Liver (tissue), 9 donors: ENCODE data around the gene ECI2. TPM values are rescaled to one million over a fixed set of nuclear protein-coding genes. Genes with fewer than 3 reads are reported as not detected.

ENCODE experiments used
- DNase-seq: peaks from one replicate; pipeline ENCODE4 v3.0.0-alpha.2; 2017; ENCODE audit warnings: low spot score
- H3K27ac ChIP-seq, 2 donors: one replicate each; pipeline ENCODE4 v1.7.0; 2013; ENCODE audit warnings: inconsistent platforms in 2 of 2, low read length in 2 of 2, control low read depth in 1 of 2, low read depth in 1 of 2, mild to moderate bottlenecking in 1 of 2
- H3K27me3 ChIP-seq, 4 donors: one replicate each; pipeline versions ENCODE4 v1.6.1 to v1.7.0; 2013; ENCODE audit warnings: low read length in 3 of 4, inconsistent platforms in 1 of 4, mild to moderate bottlenecking in 1 of 4, moderate library complexity in 1 of 4; ENCODE audit not compliant: control insufficient read depth in 4 of 4, insufficient read depth in 4 of 4
- H3K36me3 ChIP-seq, 4 donors: one replicate each; pipeline versions ENCODE4 v1.6.1 to v1.7.0; 2013; ENCODE audit warnings: low read length in 3 of 4, mild to moderate bottlenecking in 3 of 4, low read depth in 1 of 4, moderate library complexity in 1 of 4; ENCODE audit not compliant: control insufficient read depth in 4 of 4, insufficient read depth in 3 of 4
- H3K4me1 ChIP-seq, 4 donors: one replicate each; pipeline versions ENCODE4 v1.6.1 to v1.7.0; 2013; ENCODE audit warnings: low read length in 3 of 4, mild to moderate bottlenecking in 3 of 4, moderate library complexity in 1 of 4; ENCODE audit not compliant: control insufficient read depth in 4 of 4, insufficient read depth in 4 of 4
- H3K4me3 ChIP-seq, 3 donors: one replicate each; pipeline versions ENCODE4 v1.6.1 to v1.7.0; 2013; ENCODE audit warnings: low read length in 3 of 3, control low read depth in 1 of 3, low read depth in 1 of 3, mild to moderate bottlenecking in 1 of 3
- H3K9ac ChIP-seq, 2 donors: one replicate each; pipeline ENCODE4 v1.7.0; 2013; ENCODE audit warnings: low read length in 2 of 2, mild to moderate bottlenecking in 2 of 2, moderate library complexity in 2 of 2, control low read depth in 1 of 2, low read depth in 1 of 2
- H3K9me3 ChIP-seq, 4 donors: one replicate each; pipeline versions ENCODE4 v1.6.1 to v1.7.0; 2013; ENCODE audit warnings: low read length in 3 of 4; ENCODE audit not compliant: control insufficient read depth in 4 of 4
- ATF3 ChIP-seq: IDR thresholded peaks from 2 replicates; pipeline ENCODE4 v1.6.1; 2016; ENCODE audit warnings: antibody characterized with exemption
- CTCF ChIP-seq: fragments of 150-350 bp; IDR thresholded peaks from 2 replicates; pipeline ENCODE4 v1.5.1; 2017; ENCODE audit warnings: improper control_type of control experiment, low read depth, low read length; ENCODE audit not compliant: missing input control
- EGR1 ChIP-seq, 2 donors: IDR thresholded peaks; 2 replicates each; pipeline ENCODE4 v1.6.1; 2016 to 2018; ENCODE audit warnings: antibody characterized with exemption in 2 of 2, low read depth in 2 of 2
- FOXA1 ChIP-seq: IDR thresholded peaks from 2 replicates; pipeline ENCODE4 v1.6.1; 2016; ENCODE audit warnings: antibody characterized with exemption
- GABPA ChIP-seq, 2 donors: IDR thresholded peaks in 1 of 2; conservative IDR thresholded peaks in 1 of 2; 2 replicates each; pipeline ENCODE4 v1.6.1; 2016; ENCODE audit warnings: antibody characterized with exemption in 2 of 2, mild to moderate bottlenecking in 1 of 2, moderate library complexity in 1 of 2
- HNF4A ChIP-seq, 2 donors: conservative IDR thresholded peaks; 2 replicates each; pipeline ENCODE4 v1.6.1; 2016; ENCODE audit warnings: antibody characterized with exemption in 2 of 2, mild to moderate bottlenecking in 2 of 2
- HNF4G ChIP-seq: IDR thresholded peaks from 2 replicates; pipeline ENCODE4 v1.6.1; 2016; ENCODE audit warnings: antibody characterized with exemption
- JUND ChIP-seq, 2 donors: IDR thresholded peaks; 2 replicates each; pipeline ENCODE4 v1.6.1; 2016; ENCODE audit warnings: antibody characterized with exemption in 2 of 2
- MAX ChIP-seq: IDR thresholded peaks from 2 replicates; pipeline ENCODE4 v1.6.1; 2016; ENCODE audit warnings: antibody characterized with exemption
- NR2F2 ChIP-seq: IDR thresholded peaks from 2 replicates; pipeline ENCODE4 v1.6.1; 2016; ENCODE audit warnings: antibody characterized with exemption
- RAD21 ChIP-seq, 2 donors: IDR thresholded peaks; 2 replicates each; pipeline ENCODE4 v1.6.1; 2016; ENCODE audit warnings: antibody characterized with exemption in 2 of 2, mild to moderate bottlenecking in 2 of 2
- RXRA ChIP-seq, 2 donors: IDR thresholded peaks; 2 replicates each; pipeline ENCODE4 v1.6.1; 2017 to 2018; ENCODE audit warnings: antibody characterized with exemption in 2 of 2, mild to moderate bottlenecking in 1 of 2
- SP1 ChIP-seq: IDR thresholded peaks from 2 replicates; pipeline ENCODE4 v1.6.1; 2018; ENCODE audit warnings: antibody characterized with exemption, mild to moderate bottlenecking
- TAF1 ChIP-seq: conservative IDR thresholded peaks from 2 replicates; pipeline ENCODE4 v1.6.1; 2016; ENCODE audit warnings: antibody characterized with exemption, mild to moderate bottlenecking
- YY1 ChIP-seq: IDR thresholded peaks from 2 replicates; pipeline ENCODE4 v1.6.1; 2016; ENCODE audit warnings: antibody characterized with exemption, mild to moderate bottlenecking
- ZBTB33 ChIP-seq: IDR thresholded peaks from 2 replicates; pipeline ENCODE4 v1.6.1; 2016; ENCODE audit warnings: antibody characterized with exemption
- WGBS: extraction: QIAGEN DNeasy Blood & Tissue Kit; methylation state at CpG from one replicate; pipeline ENCODE4 v1.1.7; 2013; 5-methylcytosine and 5-hydroxymethylcytosine counted together
- polyA plus RNA-seq, 2 donors: library from polyadenylated mRNA; stranded (reverse) in 1 of 2; unstranded in 1 of 2; fragments of 200-250 nt in 1 of 2; fragments of >200 nt in 1 of 2; fragmentation: Nextera tagmentation in 1 of 2; extraction: Ambion mirVana in 1 of 2; gene quantifications; one replicate each; pipeline versions ENCODE4 v1.2.1 to v1.2.3, GENCODE V29; 2013 to 2015
- total RNA-seq, 2 donors: library from RNA; depleted of rRNA; stranded (reverse); fragments of >200 nt; gene quantifications; one replicate each; pipeline ENCODE4 v1.2.3, GENCODE V29; 2014
- donor health status: healthy.
- donor health status: healthy.
- donor health status: healthy.
- donor health status: healthy.
- donor health status: healthy.

Gene ECI2
- total and polyA plus RNA-seq, 4 donors: 79.5 to 158 (median 126) TPM

GRCh38 chr6:4138186-4138585 is 2.8 kb upstream of the ECI2 start (continued):
- TF ChIP-seq FOXA1 (no peak), GABPA (IDR thresholded peaks at IDR 0.05 in 1 of 2, conservative IDR thresholded peaks at IDR 0.05 in 1 of 2) (no peak), TAF1 (no peak), HNF4A (conservative IDR thresholded peaks at IDR 0.05) (no peak), JUND (IDR thresholded peaks at IDR 0.05) (no peak), RAD21 (IDR thresholded peaks at IDR 0.05) (no peak), HNF4G (no peak), YY1 (no peak), ATF3 (no peak)

- Histone ChIP-seq H3K4me3 (peak overlapping the region; percentile 16 to 83 (median 37)), H3K4me1 (peaks cover 10 to 32% (median 25%) of the 10 kb centered on the region in 4 donors), H3K9me3 (no peaks in the 10 kb centered on the region), H3K27me3 (no peaks in the 10 kb centered on the region), H3K36me3 (peaks cover 0 to 5% (median 1%) of the 10 kb centered on the region in 4 donors), H3K27ac (peak overlapping the region; percentile 16 to 63), H3K9ac (peak overlapping the region; percentile 1 to 60)
- no peak for TF ChIP-seq CTCF
- no peak for TF ChIP-seq RAD21 (IDR thresholded peaks at IDR 0.05)
- TF ChIP-seq MAX: no peak
- no peak for TF ChIP-seq FOXA1
- TF ChIP-seq TAF1: no peak
- TF ChIP-seq HNF4A (conservative IDR thresholded peaks at IDR 0.05): no peak
- no peak for TF ChIP-seq NR2F2
- TF ChIP-seq JUND (IDR thresholded peaks at IDR 0.05): no peak
- no peak for TF ChIP-seq GABPA (IDR thresholded peaks at IDR 0.05 in 1 of 2, conservative IDR thresholded peaks at IDR 0.05 in 1 of 2)
- no peak for TF ChIP-seq SP1
- WGBS: 23% methylated on average over 1 of the region's 1 CpG
- no peak for DNase-seq
Measured at GRCh38 chr6:4136354-4136831, 1.0 kb upstream of the ECI2 start.

- Histone ChIP-seq H3K4me1 (peaks cover 10 to 37% (median 30%) of the 10 kb centered on the region in 4 donors), H3K27ac (peak overlapping the region; percentile 16 to 63)
- TF ChIP-seq FOXA1 (no peak), NR2F2 (no peak), HNF4G (no peak), EGR1 (IDR thresholded peaks at IDR 0.05; ENCODE audit: low read depth in 2 of 2) (peak; percentile 76 to 79), ZBTB33 (no peak), RAD21 (IDR thresholded peaks at IDR 0.05) (peak in 1 of 2 donors; percentile 6), HNF4A (conservative IDR thresholded peaks at IDR 0.05) (no peak), JUND (IDR thresholded peaks at IDR 0.05) (no peak), MAX (no peak), TAF1 (no peak), ATF3 (no peak), YY1 (no peak), CTCF (no peak), RXRA (IDR thresholded peaks at IDR 0.05) (peak in 1 of 2 donors; percentile 27)
Measured at GRCh38 chr6:4135665-4136353, 434 bp upstream of the ECI2 start.

More at GRCh38 chr6:4135665-4136353, 434 bp upstream of the ECI2 start:
- Histone ChIP-seq H3K9me3 (no peaks in the 10 kb centered on the region), H3K36me3 (peaks cover 0 to 5% (median 1%) of the 10 kb centered on the region in 4 donors), H3K4me3 (peak overlapping the region; percentile 16 to 83 (median 37)), H3K27me3 (no peaks in the 10 kb centered on the region), H3K9ac (peak overlapping the region; percentile 1 to 60)
- 1% methylated on average over 64 of the region's 64 CpGs for WGBS
- DNase-seq: peak; percentile 99
